Muscle layer of colon (tissue), 2 donors: Measurements from ENCODE around the gene MUTYH.
"Not testable (repeated sequence)": the region's sequence is repeated elsewhere in the genome, so short reads cannot be mapped to it uniquely, and the experiment has no call there.

Experiments used
- H3K27ac ChIP-seq: one replicate; pipeline ENCODE4 v1.7.0; 2013; ENCODE audit warnings: low read depth, mild to moderate bottlenecking, low read length, moderate library complexity
- H3K27me3 ChIP-seq, 2 donors: one replicate each; pipeline ENCODE4 v1.7.0; 2013; ENCODE audit warnings: low read length in 2 of 2, mild to moderate bottlenecking in 2 of 2; ENCODE audit not compliant: insufficient read depth in 2 of 2, control insufficient read depth in 1 of 2
- H3K36me3 ChIP-seq: one replicate; pipeline ENCODE4 v1.7.0; 2013; ENCODE audit warnings: mild to moderate bottlenecking, low read length; ENCODE audit not compliant: insufficient read depth
- H3K4me1 ChIP-seq: one replicate; pipeline ENCODE4 v1.7.0; 2013; ENCODE audit warnings: mild to moderate bottlenecking, low read length; ENCODE audit not compliant: insufficient read depth
- H3K4me3 ChIP-seq, 2 donors: one replicate each; pipeline ENCODE4 v1.7.0; 2013; ENCODE audit warnings: low read length in 2 of 2, low read depth in 1 of 2, mild to moderate bottlenecking in 1 of 2, moderate library complexity in 1 of 2
- H3K9ac ChIP-seq: one replicate; pipeline ENCODE4 v1.7.0; 2013; ENCODE audit warnings: low read length
- H3K9me3 ChIP-seq: one replicate; pipeline ENCODE4 v1.7.0; 2013; ENCODE audit warnings: mild to moderate bottlenecking, low read length
- donor health status: abdominal sarcoma.
- donor health status: Adenocarcinoma of cecum.

MUTYH gene

DNA sequence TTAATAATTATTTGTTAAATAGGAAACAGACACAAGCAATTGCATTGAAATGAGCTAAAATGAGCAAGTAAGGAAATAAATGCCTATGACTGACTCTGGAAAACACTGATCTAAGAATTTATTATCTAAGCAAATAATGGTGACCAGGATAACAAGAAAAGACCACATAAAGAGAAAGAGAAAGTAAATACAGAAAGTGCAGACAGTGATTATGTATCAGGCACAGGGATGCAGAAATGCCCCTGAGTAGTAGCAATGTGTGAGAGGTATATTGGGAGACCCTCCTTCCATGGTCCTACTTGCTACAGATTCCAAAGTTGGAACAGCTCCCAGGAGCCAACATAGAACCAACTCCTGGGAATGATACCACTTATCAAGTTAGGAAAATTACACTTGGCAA is 33.3 kb upstream of the MUTYH start:
- H3K4me3 ChIP-seq = no peak overlapping the region
- no peak overlapping the region for H3K27ac ChIP-seq
- no peaks in the 10 kb centered on the region for H3K9me3 ChIP-seq
- peaks cover 5% of the 10 kb centered on the region for H3K4me1 ChIP-seq
- no peaks in the 10 kb centered on the region for H3K27me3 ChIP-seq
- H3K36me3 ChIP-seq = no peaks in the 10 kb centered on the region
- no peak overlapping the region for H3K9ac ChIP-seq

DNA sequence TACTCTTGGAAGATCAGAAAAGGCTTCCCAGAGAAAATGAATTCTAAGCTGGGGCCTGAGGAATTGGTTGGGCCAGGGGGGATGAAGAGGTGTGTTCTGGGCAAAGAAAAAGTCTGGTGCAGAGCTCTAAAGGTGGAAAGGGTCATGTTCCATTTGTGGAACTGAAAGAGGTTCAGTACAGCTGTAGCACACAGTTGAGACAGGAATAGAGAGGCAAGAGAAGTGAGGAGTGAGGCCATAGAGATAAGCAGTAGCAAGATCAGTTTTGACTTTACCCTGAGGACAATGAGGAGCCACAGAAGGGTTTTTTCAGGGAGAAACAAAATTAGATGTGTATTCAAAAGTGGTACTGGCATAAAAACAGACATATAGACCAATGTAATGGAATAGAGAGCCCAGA is 30.3 kb upstream of the MUTYH start:
- Histone ChIP-seq H3K9ac (no peak overlapping the region), H3K4me1 (no peaks in the 10 kb centered on the region), H3K27me3 (no peaks in the 10 kb centered on the region), H3K36me3 (no peaks in the 10 kb centered on the region), H3K27ac (no peak overlapping the region), H3K9me3 (no peaks in the 10 kb centered on the region), H3K4me3 (no peak overlapping the region)

DNA sequence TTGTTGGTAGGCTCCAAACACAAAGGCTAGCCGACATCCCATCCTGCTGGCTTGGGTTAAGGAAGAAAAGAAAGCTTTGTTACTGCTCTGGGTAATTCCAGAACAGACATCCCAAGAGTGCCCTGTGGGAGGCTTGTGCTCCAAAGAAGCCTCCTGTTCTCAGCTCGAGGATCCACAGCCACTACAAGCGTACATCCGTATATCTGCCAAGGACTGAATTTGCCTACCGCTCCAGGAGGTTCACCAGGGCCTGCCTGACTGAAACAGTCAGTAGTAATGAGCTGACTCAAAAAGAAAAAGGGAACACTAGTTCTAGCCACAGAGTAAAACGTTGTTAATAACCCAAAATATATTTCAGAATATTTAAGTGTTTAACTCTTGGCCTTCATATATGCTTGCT is 24.8 kb upstream of the MUTYH start:
- H3K27ac ChIP-seq = no peak overlapping the region
- no peak overlapping the region for H3K4me3 ChIP-seq
- no peaks in the 10 kb centered on the region for H3K36me3 ChIP-seq

DNA sequence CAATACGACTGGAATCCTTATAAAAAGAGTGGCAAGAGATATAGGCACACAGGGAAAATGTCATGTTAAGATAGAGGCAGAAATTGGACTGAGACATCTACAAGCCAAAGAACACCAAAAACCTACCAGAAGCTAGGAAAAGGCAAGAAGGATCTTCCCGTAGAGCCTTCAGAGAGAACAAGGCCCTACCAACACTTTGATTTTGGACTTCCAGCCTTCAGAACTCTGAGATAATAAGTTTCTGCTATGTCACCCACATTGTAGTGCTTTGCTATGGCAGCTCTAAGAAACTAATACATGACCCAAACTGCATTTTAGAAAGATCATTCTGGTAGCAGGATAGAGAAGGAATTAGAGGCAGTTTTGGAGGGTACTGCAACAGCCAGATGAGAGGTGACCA is 24.1 kb upstream of the MUTYH start:
- Histone ChIP-seq H3K9ac (no peak overlapping the region), H3K4me3 (no peak overlapping the region), H3K27ac (no peak overlapping the region), H3K4me1 (peaks cover 20% of the 10 kb centered on the region), H3K9me3 (no peaks in the 10 kb centered on the region), H3K36me3 (no peaks in the 10 kb centered on the region), H3K27me3 (no peaks in the 10 kb centered on the region)

More for the DNA sequence above, 24.8 kb upstream of the MUTYH start:
- H3K9me3 ChIP-seq = no peaks in the 10 kb centered on the region
- no peak overlapping the region for H3K9ac ChIP-seq
- H3K27me3 ChIP-seq = no peaks in the 10 kb centered on the region
- H3K4me1 ChIP-seq = peaks cover 19% of the 10 kb centered on the region

DNA sequence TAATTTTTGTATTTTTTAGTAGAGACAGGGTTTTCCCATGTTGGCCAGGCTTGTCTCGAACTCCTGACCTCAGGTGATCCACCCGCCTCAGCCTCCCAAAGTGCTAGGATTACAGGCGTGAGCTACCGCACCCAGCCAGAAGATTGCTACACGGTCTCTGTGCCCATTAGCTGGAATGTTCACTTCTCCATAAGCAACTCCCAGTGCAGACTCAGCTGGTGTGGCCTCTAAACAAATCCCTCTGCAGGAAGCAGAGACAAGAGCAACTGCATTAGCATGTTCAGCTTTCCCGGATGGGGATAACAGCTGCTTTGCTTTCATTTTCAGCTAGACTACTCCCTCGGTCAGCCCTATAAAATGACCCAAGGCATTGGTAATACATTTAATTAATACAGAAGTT is 20.7 kb upstream of the MUTYH start:
- not testable (repeated sequence) for H3K9ac ChIP-seq, H3K9me3 ChIP-seq, H3K27me3 ChIP-seq, H3K4me3 ChIP-seq, H3K36me3 ChIP-seq
- peak overlapping the region; percentile 60 for H3K27ac ChIP-seq
- peaks cover 20% of the 10 kb centered on the region for H3K4me1 ChIP-seq

DNA sequence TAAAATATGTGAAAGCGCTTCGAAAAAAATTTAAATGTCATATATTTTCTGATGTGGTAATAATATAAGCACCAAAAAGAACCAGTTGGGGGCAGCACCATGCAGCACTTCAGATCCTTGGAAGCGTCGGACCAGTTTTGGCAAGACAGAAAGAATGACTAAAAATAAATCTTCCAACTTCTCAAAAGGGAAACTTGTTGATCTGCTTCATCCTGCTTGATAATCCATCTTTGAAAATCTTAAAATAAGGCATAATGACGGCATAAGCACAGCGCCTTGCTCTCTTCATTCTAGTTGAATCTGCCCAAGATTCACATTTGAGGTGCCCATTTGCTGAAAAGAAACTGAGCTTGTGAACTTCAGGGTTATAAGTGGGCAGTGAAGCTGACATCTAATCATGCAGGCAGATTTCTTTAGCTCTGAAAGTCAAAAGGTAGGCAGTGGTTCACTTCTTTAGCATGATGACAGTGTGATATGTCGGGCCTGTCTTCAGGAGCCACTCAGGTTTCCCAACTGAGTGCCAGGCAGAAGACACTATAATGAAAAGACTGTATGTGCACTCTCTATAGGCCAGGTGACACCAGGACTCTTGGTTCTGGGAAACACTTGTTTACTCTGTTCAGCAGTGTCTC is 19.8 kb upstream of the MUTYH start:
- Histone ChIP-seq H3K36me3 (no peaks in the 10 kb centered on the region), H3K9ac (no peak overlapping the region), H3K4me3 (peak overlapping the region in 1 of 2 donors; percentile 24), H3K27ac (peak overlapping the region; percentile 83), H3K27me3 (no peaks in the 10 kb centered on the region), H3K4me1 (peaks cover 20% of the 10 kb centered on the region), H3K9me3 (no peaks in the 10 kb centered on the region)

DNA sequence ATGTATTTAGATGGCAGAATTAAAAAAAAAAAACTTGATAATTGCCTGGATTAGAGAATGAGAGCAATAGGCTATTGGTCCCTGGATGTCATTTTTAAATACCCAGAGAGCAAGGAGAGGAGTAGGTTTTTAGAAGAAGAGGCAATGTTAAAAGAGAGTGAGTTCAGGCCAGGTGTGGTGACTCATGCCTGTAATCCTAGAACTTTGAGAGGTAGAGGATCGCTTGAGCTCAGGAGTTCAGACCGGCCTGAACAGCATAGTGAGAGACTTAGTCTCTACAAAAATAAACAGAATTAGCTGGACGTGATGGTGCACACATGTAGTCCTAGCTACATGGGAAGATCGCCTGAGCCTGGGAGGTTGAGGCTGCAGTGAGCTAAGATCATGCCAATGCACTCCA is 15.9 kb upstream of the MUTYH start:
- peaks cover 12% of the 10 kb centered on the region for H3K4me1 ChIP-seq
- no peak overlapping the region for H3K9ac ChIP-seq
- no peaks in the 10 kb centered on the region for H3K27me3 ChIP-seq
- no peaks in the 10 kb centered on the region for H3K9me3 ChIP-seq
- H3K36me3 ChIP-seq = no peaks in the 10 kb centered on the region
- no peak overlapping the region for H3K4me3 ChIP-seq
- H3K27ac ChIP-seq = no peak overlapping the region

DNA sequence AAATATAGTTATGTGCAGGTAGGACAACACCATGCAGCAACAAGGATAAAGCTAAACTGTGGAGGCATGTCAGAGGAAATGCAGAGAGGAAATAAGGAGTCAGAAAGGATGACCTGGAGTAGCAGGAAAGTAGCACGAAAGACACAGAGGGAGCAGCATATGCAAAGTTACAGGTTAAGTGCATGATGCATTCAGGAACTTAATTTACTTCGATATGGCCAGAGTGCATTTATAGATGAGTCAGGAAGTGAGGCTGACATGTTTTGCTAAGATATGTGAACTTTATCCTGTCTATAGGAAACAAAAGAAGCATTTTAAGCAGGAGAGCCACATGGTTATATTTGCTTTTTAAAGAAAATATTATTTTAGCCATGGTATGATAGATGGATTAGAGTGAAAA is 15.4 kb upstream of the MUTYH start:
- no peak overlapping the region for H3K27ac ChIP-seq
- H3K4me1 ChIP-seq = peaks cover 8% of the 10 kb centered on the region
- no peak overlapping the region for H3K9ac ChIP-seq
- H3K9me3 ChIP-seq = no peaks in the 10 kb centered on the region
- no peak overlapping the region for H3K4me3 ChIP-seq
- no peaks in the 10 kb centered on the region for H3K27me3 ChIP-seq
- H3K36me3 ChIP-seq = no peaks in the 10 kb centered on the region

DNA sequence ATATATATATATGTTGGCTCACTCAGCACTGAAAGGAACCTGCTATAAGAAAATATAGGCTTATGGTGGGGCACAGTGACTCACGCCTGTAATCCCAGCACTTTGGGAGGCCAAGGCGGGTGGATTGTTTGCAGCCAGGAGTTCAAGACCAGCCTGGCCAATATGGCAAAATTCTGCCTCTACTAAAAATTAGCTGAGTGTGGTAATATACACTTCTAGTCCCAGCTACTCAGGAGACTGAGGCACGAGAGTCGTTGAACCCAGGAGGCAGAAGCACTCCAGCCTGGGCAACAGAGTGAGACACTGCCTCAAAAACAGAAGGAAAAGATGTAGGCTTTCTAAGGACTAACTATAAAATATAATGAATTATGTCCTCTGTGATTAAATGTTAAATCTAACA is 14.6 kb upstream of the MUTYH start:
- Histone ChIP-seq H3K4me1 (no peaks in the 10 kb centered on the region), H3K9me3 (no peaks in the 10 kb centered on the region), H3K9ac (no peak overlapping the region), H3K27me3 (no peaks in the 10 kb centered on the region), H3K4me3 (no peak overlapping the region), H3K27ac (no peak overlapping the region), H3K36me3 (no peaks in the 10 kb centered on the region)

DNA sequence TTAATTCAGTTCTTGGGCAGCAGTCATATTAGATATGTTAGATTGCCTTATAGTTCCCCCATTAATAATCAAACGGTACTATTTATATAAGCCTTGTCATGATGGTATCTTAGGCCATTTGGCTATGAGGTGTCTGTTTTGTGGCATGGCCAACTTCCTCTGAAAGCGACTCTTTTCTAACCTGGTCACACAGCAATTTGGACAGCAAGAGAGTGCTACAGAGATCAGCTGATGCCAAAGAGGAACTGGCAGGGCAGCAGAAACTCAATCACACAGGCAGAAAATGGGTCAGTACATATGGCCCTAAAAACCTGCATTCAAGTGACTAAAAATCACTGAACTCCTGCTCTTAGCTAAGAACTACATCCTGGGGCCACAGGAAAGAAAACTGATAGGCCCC is 13.4 kb upstream of the MUTYH start:
- Histone ChIP-seq H3K36me3 (no peaks in the 10 kb centered on the region), H3K4me1 (peaks cover 10% of the 10 kb centered on the region), H3K9ac (no peak overlapping the region), H3K27me3 (no peaks in the 10 kb centered on the region), H3K9me3 (no peaks in the 10 kb centered on the region), H3K27ac (no peak overlapping the region), H3K4me3 (no peak overlapping the region)

DNA sequence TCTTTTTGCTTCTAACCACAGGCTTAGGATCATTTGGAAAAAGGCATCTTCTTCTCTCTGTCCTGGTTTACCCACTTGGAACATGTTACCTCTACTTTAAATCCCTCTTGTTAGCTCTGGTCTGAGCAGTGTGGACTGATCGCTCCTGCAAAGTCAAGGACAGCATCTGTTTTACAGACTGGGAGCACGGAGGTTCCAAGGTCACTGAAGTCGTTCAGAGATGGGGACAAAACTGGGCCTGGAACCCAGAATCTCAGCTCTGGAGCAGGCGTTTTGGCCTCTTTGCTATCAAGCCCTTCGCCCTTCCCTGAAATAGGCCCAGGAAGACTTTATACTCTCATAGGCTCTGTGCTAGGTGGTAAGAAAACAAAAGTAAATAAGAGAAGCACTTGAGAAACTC is 11.3 kb upstream of the MUTYH start:
- Histone ChIP-seq H3K27me3 (no peaks in the 10 kb centered on the region), H3K27ac (no peak overlapping the region), H3K4me1 (peaks cover 22% of the 10 kb centered on the region), H3K9ac (no peak overlapping the region), H3K9me3 (no peaks in the 10 kb centered on the region), H3K36me3 (no peaks in the 10 kb centered on the region), H3K4me3 (no peak overlapping the region)

DNA sequence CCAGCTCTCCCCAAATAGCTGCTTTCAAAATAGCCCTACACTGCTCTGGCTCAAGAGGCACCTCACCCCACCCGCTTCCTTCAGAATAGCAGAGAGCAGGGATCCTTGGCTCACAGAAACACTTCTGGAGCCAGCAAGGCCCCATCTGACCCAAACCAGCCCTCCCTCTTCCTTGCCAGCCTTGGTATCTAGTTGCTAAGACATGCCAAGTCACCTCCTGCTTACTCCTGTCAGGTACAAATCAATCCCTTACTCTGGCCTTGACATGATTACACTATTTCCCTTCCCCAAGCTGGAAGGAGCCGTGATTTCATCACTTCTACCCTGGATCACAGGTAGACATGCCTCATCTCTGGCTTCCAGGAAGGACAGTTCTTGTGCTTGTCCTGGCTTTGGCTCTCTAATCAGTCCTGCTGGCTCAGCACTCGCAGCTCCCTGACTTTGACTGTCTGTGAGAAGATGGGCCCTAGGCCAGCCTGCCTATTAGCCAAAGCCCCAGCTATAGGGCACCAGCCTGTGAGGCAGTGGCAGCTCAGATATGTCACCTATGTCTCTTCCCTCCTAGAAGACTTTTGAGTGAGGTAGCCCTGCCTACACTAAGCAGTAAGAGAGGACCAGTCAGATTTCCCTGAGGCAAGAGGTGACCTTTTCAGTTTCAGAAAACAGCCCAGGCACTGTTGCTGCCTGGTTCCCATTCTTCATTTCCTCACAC is 8.9 kb upstream of the MUTYH start:
- Histone ChIP-seq H3K27me3 (no peaks in the 10 kb centered on the region), H3K4me3 (no peak overlapping the region), H3K27ac (peak overlapping the region; percentile 41), H3K4me1 (peaks cover 22% of the 10 kb centered on the region), H3K9ac (no peak overlapping the region), H3K36me3 (peaks cover 8% of the 10 kb centered on the region), H3K9me3 (no peaks in the 10 kb centered on the region)
